ENCODE measurements around the gene CUL9.

Gene CUL9

DNA sequence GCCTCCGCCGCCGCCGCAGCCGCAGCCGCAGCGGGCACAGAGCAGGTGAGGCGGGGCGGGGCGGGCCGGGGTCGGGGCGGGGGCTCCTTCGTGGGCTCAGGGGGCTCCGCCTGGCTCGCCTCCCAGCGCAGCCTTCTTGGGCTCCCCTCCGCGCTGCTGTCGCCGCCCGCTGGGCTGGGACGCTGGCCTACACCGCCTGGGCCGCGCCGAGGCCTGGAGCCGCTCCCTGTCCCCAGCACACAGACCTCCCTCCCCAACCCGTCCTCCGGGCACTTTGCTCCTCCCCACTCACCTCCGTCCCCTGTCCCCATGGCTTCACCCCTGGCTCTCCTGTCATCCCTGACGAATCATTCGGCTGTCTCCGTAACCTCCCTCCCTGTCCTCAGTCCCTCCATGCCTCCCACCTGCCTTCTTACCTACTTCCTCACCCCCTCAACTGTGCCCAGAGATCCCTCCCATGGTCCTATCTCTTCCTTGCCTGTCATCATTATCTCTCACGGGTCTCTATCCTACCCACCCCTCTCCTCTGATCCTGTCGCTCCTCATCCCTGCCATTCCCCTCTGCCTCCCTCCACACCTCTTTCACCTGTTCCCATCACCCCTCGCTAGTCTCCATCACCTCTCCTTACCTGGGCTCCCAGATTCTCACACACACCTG, 61.8 kb downstream of the CUL9 start:
- H2AK5ac ChIP-seq (ENCODE audit: low read length) = no peak overlapping the region
- H4K8ac ChIP-seq (ENCODE audit: low read depth, low read length) = no peak overlapping the region
- H2BK5ac ChIP-seq (ENCODE audit: low read depth, low read length, poor library complexity) = no peak overlapping the region
- H3K4me3 ChIP-seq (ENCODE audit: low read depth, low read length) = no peak overlapping the region
- H3K27ac ChIP-seq (ENCODE audit: low read depth, low read length) = no peak overlapping the region
- peaks cover 51% of the 10 kb centered on the region for H3K27me3 ChIP-seq (ENCODE audit: insufficient read depth, low read length)
- H4K91ac ChIP-seq (ENCODE audit: low read depth, low read length) = no peak overlapping the region
- H3K18ac ChIP-seq (ENCODE audit: low read length) = no peak overlapping the region
- H3K4me1 ChIP-seq (ENCODE audit: control insufficient read depth in 1 of 2, insufficient read depth in 2 of 2, low read length in 2 of 2) = peaks cover 10% of the 10 kb centered on the region in 2 experiments
- no peak overlapping the region for H2BK120ac ChIP-seq (ENCODE audit: insufficient read depth, low read length, poor library complexity)
- no peak for DNase-seq
- no peaks in the 10 kb centered on the region for H3K79me1 ChIP-seq (ENCODE audit: low read length)
- H3K36me3 ChIP-seq (ENCODE audit: control insufficient read depth in 1 of 2, insufficient read depth in 2 of 2, low read length in 2 of 2) = no peaks in the 10 kb centered on the region
- no peak overlapping the region for H2BK12ac ChIP-seq (ENCODE audit: low read length)
- H2AFZ ChIP-seq (ENCODE audit: insufficient read depth, low read length, poor library complexity) = no peak overlapping the region
- no peak overlapping the region for H3K14ac ChIP-seq (ENCODE audit: low read length)
- no peak overlapping the region for H3K4ac ChIP-seq (ENCODE audit: low read depth, low read length)
- H3K9me3 ChIP-seq (ENCODE audit: insufficient read depth, low read depth, low read length) = peaks cover 4% of the 10 kb centered on the region
- no CpG with 5 or more reads among the region's 37 CpGs for WGBS (ENCODE audit: extremely low coverage, insufficient coverage, insufficient read length)
- no peak overlapping the region for H3K4me2 ChIP-seq (ENCODE audit: low read length)
- H3K23ac ChIP-seq (ENCODE audit: low read length) = no peak overlapping the region
- no peak overlapping the region for H3K9ac ChIP-seq (ENCODE audit: low read length)
- no peaks in the 10 kb centered on the region for H3K79me2 ChIP-seq (ENCODE audit: control insufficient read depth, insufficient read depth, low read length, poor library complexity)
- no peak overlapping the region for H4K12ac ChIP-seq (ENCODE audit: low read depth, low read length)

DNA sequence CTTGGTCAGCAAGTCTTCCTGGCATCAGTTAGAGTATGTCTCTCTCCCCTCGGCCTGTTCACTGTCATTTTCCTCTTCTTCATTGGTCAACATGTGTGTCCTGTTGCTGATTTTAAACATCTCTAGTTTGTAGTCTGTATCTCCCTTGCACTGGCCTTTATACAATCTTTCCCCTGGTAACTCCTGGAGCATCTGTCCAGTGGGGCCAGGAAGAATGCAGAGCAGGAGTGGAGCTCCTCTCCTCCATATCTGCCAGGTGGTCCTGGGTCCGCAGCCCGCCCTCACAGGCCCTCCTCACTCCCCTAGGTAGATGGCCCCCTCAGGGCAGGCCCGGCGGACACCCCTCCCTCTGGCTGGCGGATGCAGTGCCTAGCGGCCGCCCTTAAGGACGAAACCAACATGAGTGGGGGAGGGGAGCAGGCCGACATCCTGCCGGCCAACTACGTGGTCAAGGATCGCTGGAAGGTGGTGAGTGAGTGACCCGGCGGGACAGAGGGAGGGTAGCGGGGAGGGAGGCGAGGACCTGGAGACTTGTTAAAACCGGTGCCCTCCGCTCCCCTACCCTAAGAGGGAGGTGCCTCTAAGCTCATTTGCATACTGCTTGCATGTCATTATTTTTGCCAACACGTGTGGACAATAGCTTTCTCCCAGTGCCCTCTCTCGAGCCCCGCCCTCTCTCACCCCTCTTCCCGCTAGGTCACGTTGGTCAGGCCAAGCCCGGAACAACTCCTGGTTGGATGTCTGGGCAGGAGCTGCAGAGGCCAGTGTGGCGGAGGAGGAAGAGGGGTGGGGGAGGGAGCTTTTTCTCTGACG, 64.5 kb downstream of the CUL9 start:
- no CpG with 5 or more reads among the region's 27 CpGs for WGBS (ENCODE audit: extremely low coverage, insufficient coverage, insufficient read length)
- Histone ChIP-seq H4K8ac (ENCODE audit: low read depth, low read length) (no peak overlapping the region), H3K4me3 (ENCODE audit: low read depth, low read length) (peak overlapping the region; percentile 18)

DNA sequence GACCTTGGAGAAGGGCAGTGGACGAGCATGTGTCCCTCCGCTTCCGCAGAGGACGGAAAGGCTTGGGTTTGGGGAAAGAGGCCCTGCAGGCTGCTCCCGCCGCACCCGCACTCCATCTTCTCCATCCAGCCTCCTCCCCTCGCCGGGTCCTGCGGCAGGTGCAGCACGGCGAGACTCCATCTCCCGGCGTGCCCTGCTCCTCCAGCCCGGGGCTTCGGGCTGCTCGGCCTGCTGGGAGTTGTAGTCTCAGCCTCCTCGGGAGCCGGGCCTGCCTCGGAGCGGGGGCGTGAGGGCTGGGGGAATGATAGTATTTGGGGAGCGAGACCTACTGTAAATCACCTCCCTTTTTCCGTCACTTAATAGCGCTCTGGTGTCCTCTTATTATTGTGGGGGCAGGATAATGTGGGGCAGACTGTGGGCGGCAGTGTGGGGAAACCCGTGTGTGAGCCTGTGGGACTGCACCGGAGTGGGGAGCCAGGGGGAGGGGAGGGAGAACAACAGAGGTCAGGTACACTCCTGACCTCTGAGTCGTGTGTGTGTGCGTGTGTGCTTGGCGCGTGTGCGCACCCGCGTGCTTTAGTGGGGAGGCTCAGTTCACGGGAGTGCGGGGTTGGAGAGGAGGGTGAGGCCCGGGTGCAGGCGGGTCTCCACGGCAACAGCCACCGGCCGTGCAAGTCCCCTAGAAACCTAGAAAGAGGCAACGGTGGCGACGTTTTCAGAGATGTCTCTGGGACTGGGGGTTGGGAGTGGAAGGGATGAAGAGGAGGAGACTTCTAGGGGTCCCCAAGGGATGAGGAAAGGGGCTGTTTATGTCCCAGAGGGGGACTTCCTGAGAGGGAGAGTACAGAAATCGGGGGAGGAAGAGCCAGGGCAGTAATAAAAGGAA, 65.4 kb downstream of the CUL9 start:
- WGBS (ENCODE audit: extremely low coverage, insufficient coverage, insufficient read length) = no CpG with 5 or more reads among the region's 46 CpGs
- Histone ChIP-seq H3K4me2 (ENCODE audit: low read length) (peak overlapping the region; percentile 57), H3K79me1 (ENCODE audit: low read length) (no peaks in the 10 kb centered on the region)

More for the DNA sequence above, 64.5 kb downstream of the CUL9 start:
- H2AK5ac ChIP-seq (ENCODE audit: low read length) = no peak overlapping the region
- H2BK12ac ChIP-seq (ENCODE audit: low read length) = no peak overlapping the region
- H3K9ac ChIP-seq (ENCODE audit: low read length) = no peak overlapping the region
- no peak overlapping the region for H2BK5ac ChIP-seq (ENCODE audit: low read depth, low read length, poor library complexity)
- no peak overlapping the region for H3K27ac ChIP-seq (ENCODE audit: low read depth, low read length)
- H3K4ac ChIP-seq (ENCODE audit: low read depth, low read length) = no peak overlapping the region
- DNase-seq = no peak
- H3K4me1 ChIP-seq (ENCODE audit: control insufficient read depth in 1 of 2, insufficient read depth in 2 of 2, low read length in 2 of 2) = peaks cover 10% of the 10 kb centered on the region in 2 experiments
- no peak overlapping the region for H3K23ac ChIP-seq (ENCODE audit: low read length)
- no peak overlapping the region for H3K14ac ChIP-seq (ENCODE audit: low read length)
- no peaks in the 10 kb centered on the region for H3K79me2 ChIP-seq (ENCODE audit: control insufficient read depth, insufficient read depth, low read length, poor library complexity)
- peak overlapping the region; percentile 57 for H3K4me2 ChIP-seq (ENCODE audit: low read length)
- no peaks in the 10 kb centered on the region for H3K79me1 ChIP-seq (ENCODE audit: low read length)
- H3K9me3 ChIP-seq (ENCODE audit: insufficient read depth, low read depth, low read length) = peaks cover 4% of the 10 kb centered on the region
- H4K12ac ChIP-seq (ENCODE audit: low read depth, low read length) = no peak overlapping the region
- H2AFZ ChIP-seq (ENCODE audit: insufficient read depth, low read length, poor library complexity) = no peak overlapping the region
- no peak overlapping the region for H2BK120ac ChIP-seq (ENCODE audit: insufficient read depth, low read length, poor library complexity)
- no peak overlapping the region for H4K91ac ChIP-seq (ENCODE audit: low read depth, low read length)
- H3K27me3 ChIP-seq (ENCODE audit: insufficient read depth, low read length) = peaks cover 45% of the 10 kb centered on the region
- H3K18ac ChIP-seq (ENCODE audit: low read length) = no peak overlapping the region
- no peaks in the 10 kb centered on the region for H3K36me3 ChIP-seq (ENCODE audit: control insufficient read depth in 1 of 2, insufficient read depth in 2 of 2, low read length in 2 of 2)

DNA sequence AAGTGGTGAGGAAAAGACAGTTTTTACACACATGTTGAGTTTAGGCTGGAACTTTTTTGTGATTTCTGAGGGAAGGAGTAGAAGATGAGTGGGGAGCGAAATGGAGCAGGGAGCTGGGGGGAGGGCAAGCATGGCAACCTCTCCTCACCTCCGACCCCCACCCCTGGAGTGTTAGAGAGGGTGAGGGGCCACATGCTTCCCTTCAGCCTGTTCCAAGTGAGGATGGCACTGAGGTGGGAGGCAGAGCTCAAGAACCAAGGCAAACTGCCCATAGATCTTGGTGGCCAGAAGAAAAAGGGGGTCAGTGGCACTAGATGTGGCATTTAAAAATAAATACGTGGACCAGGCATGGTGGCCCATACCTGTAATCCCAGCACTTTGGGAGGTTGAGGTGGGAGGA, 66.1 kb downstream of the CUL9 start:
- Histone ChIP-seq H3K79me2 (ENCODE audit: control insufficient read depth, insufficient read depth, low read length, poor library complexity) (no peaks in the 10 kb centered on the region), H3K27me3 (ENCODE audit: insufficient read depth, low read length) (peaks cover 31% of the 10 kb centered on the region), H3K4ac (ENCODE audit: low read depth, low read length) (no peak overlapping the region), H3K4me3 (ENCODE audit: low read depth, low read length) (no peak overlapping the region), H3K36me3 (ENCODE audit: control insufficient read depth in 1 of 2, insufficient read depth in 2 of 2, low read length in 2 of 2) (no peaks in the 10 kb centered on the region), H3K14ac (ENCODE audit: low read length) (no peak overlapping the region), H2BK120ac (ENCODE audit: insufficient read depth, low read length, poor library complexity) (no peak overlapping the region), H4K12ac (ENCODE audit: low read depth, low read length) (no peak overlapping the region), H3K27ac (ENCODE audit: low read depth, low read length) (no peak overlapping the region), H3K4me2 (ENCODE audit: low read length) (no peak overlapping the region), H2AFZ (ENCODE audit: insufficient read depth, low read length, poor library complexity) (no peak overlapping the region), H3K9ac (ENCODE audit: low read length) (no peak overlapping the region), H3K18ac (ENCODE audit: low read length) (no peak overlapping the region), H3K9me3 (ENCODE audit: insufficient read depth, low read depth, low read length) (peaks cover 1% of the 10 kb centered on the region), H3K79me1 (ENCODE audit: low read length) (no peaks in the 10 kb centered on the region), H2BK12ac (ENCODE audit: low read length) (no peak overlapping the region), H2BK5ac (ENCODE audit: low read depth, low read length, poor library complexity) (no peak overlapping the region), H4K8ac (ENCODE audit: low read depth, low read length) (no peak overlapping the region), H2AK5ac (ENCODE audit: low read length) (no peak overlapping the region), H3K4me1 (ENCODE audit: control insufficient read depth in 1 of 2, insufficient read depth in 2 of 2, low read length in 2 of 2) (peaks cover 10% of the 10 kb centered on the region in 2 experiments), H3K23ac (ENCODE audit: low read length) (no peak overlapping the region), H4K91ac (ENCODE audit: low read depth, low read length) (no peak overlapping the region)
- WGBS (ENCODE audit: extremely low coverage, insufficient coverage, insufficient read length) = no CpG with 5 or more reads among the region's 3 CpGs
- DNase-seq = no peak

More for the DNA sequence above, 65.4 kb downstream of the CUL9 start:
- Histone ChIP-seq H2BK12ac (ENCODE audit: low read length) (no peak overlapping the region), H3K9ac (ENCODE audit: low read length) (no peak overlapping the region), H3K36me3 (ENCODE audit: control insufficient read depth in 1 of 2, insufficient read depth in 2 of 2, low read length in 2 of 2) (no peaks in the 10 kb centered on the region), H3K23ac (ENCODE audit: low read length) (no peak overlapping the region), H3K79me2 (ENCODE audit: control insufficient read depth, insufficient read depth, low read length, poor library complexity) (no peaks in the 10 kb centered on the region), H3K14ac (ENCODE audit: low read length) (no peak overlapping the region), H2BK120ac (ENCODE audit: insufficient read depth, low read length, poor library complexity) (no peak overlapping the region), H3K27me3 (ENCODE audit: insufficient read depth, low read length) (peaks cover 38% of the 10 kb centered on the region), H4K91ac (ENCODE audit: low read depth, low read length) (no peak overlapping the region), H3K27ac (ENCODE audit: low read depth, low read length) (no peak overlapping the region), H2AFZ (ENCODE audit: insufficient read depth, low read length, poor library complexity) (peak overlapping the region; percentile 43), H3K4me3 (ENCODE audit: low read depth, low read length) (peak overlapping the region; percentile 55), H3K4me1 (ENCODE audit: control insufficient read depth in 1 of 2, insufficient read depth in 2 of 2, low read length in 2 of 2) (peaks cover 10% of the 10 kb centered on the region in 2 experiments), H4K8ac (ENCODE audit: low read depth, low read length) (no peak overlapping the region), H3K4ac (ENCODE audit: low read depth, low read length) (no peak overlapping the region), H2AK5ac (ENCODE audit: low read length) (no peak overlapping the region), H4K12ac (ENCODE audit: low read depth, low read length) (no peak overlapping the region), H3K18ac (ENCODE audit: low read length) (no peak overlapping the region), H2BK5ac (ENCODE audit: low read depth, low read length, poor library complexity) (no peak overlapping the region), H3K9me3 (ENCODE audit: insufficient read depth, low read depth, low read length) (peaks cover 4% of the 10 kb centered on the region)
- peak in 1 of 2 donors; percentile 47 for DNase-seq
